H1 (cell line): ENCODE measurements around the gene DUSP3. TPM values are rescaled to one million over a fixed set of nuclear protein-coding genes. Genes with fewer than 3 reads are reported as not detected.

Experiments
- CTCF ChIA-PET: fragments of 300-600 bp; sonication (Branson Sonifier 250); formaldehyde crosslinking; loops from one replicate; lab custom pipeline; 2021; ENCODE audit not compliant: partially characterized antibody; lab: Charles Lee
- POLR2A ChIA-PET: fragments of 300-600 bp; sonication (Branson Sonifier 250); formaldehyde crosslinking; loops from one replicate; lab custom pipeline; 2021; ENCODE audit warnings: inconsistent platforms; ENCODE audit not compliant: partially characterized antibody; lab: Charles Lee
- DNase-seq, 2 experiments: peaks; one replicate each; pipeline versions ENCODE4 v3.0.0 to v3.0.0-alpha.2; 2010 to 2022; ENCODE audit warnings: low spot score in 2 of 2, low read depth in 1 of 2, mixed read lengths in 1 of 2
- FAIRE-seq: peaks from 2 replicates; lab custom pipeline; 2011; peaks lifted over from hg19 to GRCh38; lab: Jason Lieb, UNC
- H2AFZ ChIP-seq: 2 replicates; pipeline ENCODE4 v1.8.1; 2012; ENCODE audit warnings: low read length, inconsistent platforms
- H2AK5ac ChIP-seq: 2 replicates; pipeline ENCODE4 v1.6.1; 2013; ENCODE audit warnings: low read depth, low read length
- H2BK120ac ChIP-seq: replicated peaks from 2 replicates; pipeline ENCODE3; 2013; ENCODE audit warnings: low read depth, low read length, inconsistent platforms
- H2BK12ac ChIP-seq: 2 replicates; pipeline ENCODE4 v1.6.1; 2013; ENCODE audit warnings: low read depth, low read length
- H2BK15ac ChIP-seq: 2 replicates; pipeline ENCODE4 v1.6.1; 2013; ENCODE audit warnings: low read length
- H2BK20ac ChIP-seq: 2 replicates; pipeline ENCODE4 v1.6.1; 2013; ENCODE audit warnings: low read length
- H2BK5ac ChIP-seq: 2 replicates; pipeline ENCODE4 v1.6.1; 2013; ENCODE audit warnings: low read depth, low read length
- H3K14ac ChIP-seq: 2 replicates; pipeline ENCODE4 v1.6.1; 2013; ENCODE audit warnings: inconsistent platforms; ENCODE audit not compliant: insufficient read length
- H3K18ac ChIP-seq: 2 replicates; pipeline ENCODE4 v1.6.1; 2013; ENCODE audit warnings: low read length; ENCODE audit errors: extremely low read depth
- H3K23ac ChIP-seq: 2 replicates; pipeline ENCODE4 v1.6.1; 2013; ENCODE audit warnings: inconsistent platforms; ENCODE audit not compliant: insufficient read length
- H3K23me2 ChIP-seq: 2 replicates; pipeline ENCODE4 v1.6.1; 2013; ENCODE audit warnings: low read depth, low read length
- H3K27ac ChIP-seq: 2 replicates; pipeline ENCODE4 v1.6.1; 2011; ENCODE audit warnings: low read depth, low read length, inconsistent platforms
- H3K27me3 ChIP-seq, 4 experiments: replicated peaks in 1 of 4; 1 replicate in 1 of 4; 2 replicates in 3 of 4; pipeline versions ENCODE4 v1.6.1 to v1.8.1; 2011 to 2013; ENCODE audit warnings: low read length in 3 of 4, mild to moderate bottlenecking in 3 of 4, inconsistent platforms in 2 of 4, mixed read lengths in 2 of 4, moderate library complexity in 1 of 4; ENCODE audit not compliant: control insufficient read depth in 3 of 4, insufficient read depth in 3 of 4; ENCODE audit errors: extremely low read depth in 1 of 4
- H3K36me3 ChIP-seq, 4 experiments: 2 replicates each; pipeline versions ENCODE4 v1.6.1 to v1.8.1; 2011 to 2013; ENCODE audit warnings: mild to moderate bottlenecking in 4 of 4, low read length in 3 of 4, moderate library complexity in 2 of 4, control low read depth in 1 of 4, inconsistent platforms in 1 of 4; ENCODE audit not compliant: insufficient read depth in 4 of 4, control insufficient read depth in 2 of 4
- H3K4ac ChIP-seq: replicated peaks from 2 replicates; pipeline ENCODE3; 2013; ENCODE audit warnings: low read length, low read depth, mixed read lengths, inconsistent platforms; ENCODE audit not compliant: insufficient read length
- H3K4me1 ChIP-seq, 4 experiments: replicated peaks in 1 of 4; 1 replicate in 1 of 4; 2 replicates in 3 of 4; pipeline versions ENCODE4 v1.6.1 to v1.8.1; 2011 to 2013; ENCODE audit warnings: low read length in 3 of 4, inconsistent platforms in 2 of 4, mixed read lengths in 1 of 4; ENCODE audit not compliant: insufficient read depth in 4 of 4, control insufficient read depth in 3 of 4
- H3K4me2 ChIP-seq, 2 experiments: 2 replicates each; pipeline versions ENCODE4 v1.6.1 to v1.8.1; 2011 to 2013; ENCODE audit warnings: low read depth in 2 of 2, low read length in 2 of 2, control low read depth in 1 of 2, inconsistent platforms in 1 of 2, mild to moderate bottlenecking in 1 of 2; ENCODE audit not compliant: insufficient read depth in 1 of 2
- H3K4me3 ChIP-seq, 4 experiments: fragments of 200-600, 300-600 bp in 1 of 4; sonication (generic), shearing (Covaris generic), sonication (Bioruptor Twin) in 1 of 4; 2 replicates each; pipeline versions ENCODE4 v1.5.1 to v1.8.1; 2011 to 2016; ENCODE audit warnings: low read length in 4 of 4, low read depth in 3 of 4, control low read depth in 2 of 4, inconsistent platforms in 2 of 4, mild to moderate bottlenecking in 2 of 4, mixed read lengths in 1 of 4, moderate library complexity in 1 of 4; ENCODE audit not compliant: insufficient read depth in 2 of 4; ENCODE audit errors: extremely low read depth in 1 of 4
- H3K56ac ChIP-seq: replicated peaks from 2 replicates; pipeline ENCODE3; 2013; ENCODE audit warnings: low read depth, mild to moderate bottlenecking, mixed read lengths, low read length, inconsistent platforms; ENCODE audit not compliant: insufficient read length
- H3K79me1 ChIP-seq: 2 replicates; pipeline ENCODE4 v1.6.1; 2013; ENCODE audit warnings: low read depth, low read length, control low read depth
- H3K79me2 ChIP-seq, 2 experiments: 2 replicates each; pipeline versions ENCODE4 v1.6.1 to v1.8.1; 2012 to 2013; ENCODE audit warnings: low read length in 2 of 2, mild to moderate bottlenecking in 2 of 2, inconsistent platforms in 1 of 2; ENCODE audit not compliant: insufficient read depth in 2 of 2, control insufficient read depth in 1 of 2
- H3K9ac ChIP-seq, 4 experiments: replicated peaks in 1 of 4; 1 replicate in 1 of 4; 2 replicates in 3 of 4; pipeline versions ENCODE4 v1.6.1 to v1.8.1; 2011 to 2013; ENCODE audit warnings: low read depth in 3 of 4, low read length in 3 of 4, control low read depth in 2 of 4, mild to moderate bottlenecking in 2 of 4, moderate library complexity in 2 of 4, inconsistent platforms in 1 of 4; ENCODE audit errors: extremely low read depth in 1 of 4
- H3K9me3 ChIP-seq, 2 experiments: 2 replicates each; pipeline versions ENCODE4 v1.6.1 to v1.8.1; 2012 to 2013; ENCODE audit warnings: mild to moderate bottlenecking in 2 of 2, moderate library complexity in 2 of 2, control low read depth in 1 of 2, inconsistent platforms in 1 of 2, low read depth in 1 of 2, low read length in 1 of 2, mixed read lengths in 1 of 2; ENCODE audit not compliant: insufficient read depth in 2 of 2
- H4K20me1 ChIP-seq, 2 experiments: replicated peaks in 1 of 2; 2 replicates each; pipeline versions ENCODE3 to v1.8.1; 2011 to 2013; ENCODE audit warnings: inconsistent platforms in 2 of 2, low read length in 2 of 2, mild to moderate bottlenecking in 1 of 2; ENCODE audit not compliant: insufficient read depth in 2 of 2, control insufficient read depth in 1 of 2
- H4K5ac ChIP-seq: 2 replicates; pipeline ENCODE4 v1.6.1; 2013; ENCODE audit warnings: low read length, low read depth, mixed read lengths, inconsistent platforms; ENCODE audit not compliant: insufficient read length
- H4K8ac ChIP-seq: 2 replicates; pipeline ENCODE4 v1.8.0; 2013; ENCODE audit warnings: mild to moderate bottlenecking, moderate library complexity, low read length, inconsistent platforms; ENCODE audit not compliant: insufficient read depth; ENCODE audit errors: extremely low read depth
- H4K91ac ChIP-seq: replicated peaks from 2 replicates; pipeline ENCODE3; 2013; ENCODE audit warnings: low read length, mixed read lengths, inconsistent platforms; ENCODE audit not compliant: insufficient read length
- CEBPB ChIP-seq: IDR thresholded peaks from 2 replicates; pipeline ENCODE4 v1.6.1; 2012; ENCODE audit warnings: low read depth, low read length
- EGR1 ChIP-seq: IDR thresholded peaks from 2 replicates; pipeline ENCODE4 v1.6.1; 2011; ENCODE audit warnings: low read depth, low read length, borderline replicate concordance
- JUND ChIP-seq: IDR thresholded peaks from 2 replicates; pipeline ENCODE4 v1.6.1; 2011; ENCODE audit warnings: mild to moderate bottlenecking, improper control_type of control experiment, low read length
- KDM5A ChIP-seq: fragments of 200-600 bp; IDR thresholded peaks from 2 replicates; pipeline ENCODE4 v1.7.1; 2012; ENCODE audit warnings: mild to moderate bottlenecking, low read length, inconsistent platforms, mixed read lengths
- SP2 ChIP-seq: IDR thresholded peaks from 2 replicates; pipeline ENCODE4 v1.6.1; 2012; ENCODE audit warnings: mild to moderate bottlenecking, low read length, inconsistent platforms
- TEAD4 ChIP-seq: IDR thresholded peaks from 2 replicates; pipeline ENCODE4 v1.6.1; 2012; ENCODE audit warnings: low read depth, low read length, inconsistent platforms, mixed read lengths
- WGBS, 2 experiments: shearing (Covaris generic) in 1 of 2; methylation state at CpG; one replicate each; pipeline versions ENCODE4 v1.1.6 to v1.1.7; 2013 to 2015; ENCODE audit warnings: low lambda C conversion rate in 2 of 2, mixed read lengths in 2 of 2, inconsistent platforms in 1 of 2, low coverage in 1 of 2, missing lambda C conversion rate in 1 of 2; ENCODE audit not compliant: insufficient replicate concordance in 2 of 2, insufficient coverage in 1 of 2, insufficient read length in 1 of 2; ENCODE audit errors: extremely low coverage in 1 of 2, missing lambda C conversion rate in 1 of 2; 5-methylcytosine and 5-hydroxymethylcytosine counted together
- polyA plus RNA-seq, 7 experiments: library from polyadenylated mRNA; depleted of rRNA in 3 of 7; stranded (reverse) in 5 of 7; unstranded in 2 of 7; fragments of >200 nt in 5 of 7; fragments of 200-250 nt in 2 of 7; gene quantifications; 1 replicate in 5 of 7; 2 replicates in 1 of 7; 4 replicates in 1 of 7; pipeline versions ENCODE4 v1.2.1 to v1.2.3, GENCODE V29; 2011 to 2013; ENCODE audit warnings: missing spikeins in 2 of 7, mixed read lengths in 2 of 7
- total RNA-seq: library from RNA; stranded (reverse); fragmentation: NEBNext Ultra II Directional; extraction: Animal tissue kit (Norgen Biotek cat#: 25700); gene quantifications from 2 replicates; pipeline ENCODE4 v1.2.1, GENCODE V29; 2021

Gene DUSP3
- total and polyA plus RNA-seq, 2 of the 8 experiments (the other 6 are each of a cell fraction or from before 2014, with no cell fraction given) = 15.1 to 21.2 TPM

- peaks cover 0 to 8% (median 2%) of the 10 kb centered on the region in 4 experiments; a peak in 3 of 7 replicates for H3K4me1 ChIP-seq
- 0 out of 2 replicates have a peak overlapping the region, but pooled peaks have one; percentile 56 for H2BK20ac ChIP-seq
- no peak overlapping the region for H2BK15ac ChIP-seq
- no peak overlapping the region for H2BK5ac ChIP-seq
- H3K23ac ChIP-seq = no peak overlapping the region
- H3K4ac ChIP-seq = no peak overlapping the region
- H3K14ac ChIP-seq = no peak overlapping the region
- H3K27ac ChIP-seq = 0 out of 2 replicates have a peak overlapping the region, but pooled peaks have one; percentile 19
- no peak overlapping the region for H4K8ac ChIP-seq
- no peak overlapping the region for H4K91ac ChIP-seq
- H2BK12ac ChIP-seq = no peak overlapping the region; the same call in 1 of the 2 replicates
- 76% methylated on average over 2 of the region's 2 CpGs; no CpG with 5 or more reads in 1 of the 2 experiments for WGBS, 2 experiments
- H2BK120ac ChIP-seq = no peak overlapping the region
- H4K20me1 ChIP-seq = no peaks in the 10 kb centered on the region
- no peak overlapping the region for H3K56ac ChIP-seq
- H4K5ac ChIP-seq = no peak overlapping the region
- no peak overlapping the region for H2AFZ ChIP-seq
- H3K27me3 ChIP-seq = no peaks in the 10 kb centered on the region; a peak in 1 of 7 replicates
- FAIRE-seq = no peak
- H3K36me3 ChIP-seq = no peaks in the 10 kb centered on the region
- H3K4me3 ChIP-seq = no peak overlapping the region
- no peak for DNase-seq
- no peak overlapping the region for H3K4me2 ChIP-seq
- no peak overlapping the region for H3K9ac ChIP-seq
- no peak overlapping the region for H2AK5ac ChIP-seq
- no peak overlapping the region for H3K18ac ChIP-seq
- ChIA-PET POLR2A (interaction anchor here (0.7 kb wide), 1 partner anchor 13 kb away, joined by 3 read pairs; no protein-coding TSS in a partner anchor), CTCF (interaction anchor here (0.7 to 1.5 kb wide), 3 partner anchors 11 to 41 kb away, joined by 3 read pairs; no protein-coding TSS in a partner anchor)
- peaks cover 14 to 22% of the 10 kb centered on the region in 2 experiments; a peak in 3 of 4 replicates for H3K9me3 ChIP-seq
- TF ChIP-seq JUND = peak; percentile 76; the same call in 1 of the 2 replicates
- TF ChIP-seq EGR1 = no peak
- no peak for TF ChIP-seq SP2
- peak; percentile 75 for TF ChIP-seq CEBPB
- TF ChIP-seq KDM5A = no peak
- peak; percentile 78 for TF ChIP-seq TEAD4
- no peaks in the 10 kb centered on the region for H3K79me2 ChIP-seq
- H3K23me2 ChIP-seq = no peaks in the 10 kb centered on the region
- no peaks in the 10 kb centered on the region; the same call in 1 of the 2 replicates for H3K79me1 ChIP-seq
Observed at GRCh38 chr17:43732958-43733357, 45.8 kb downstream of the DUSP3 start.
